GM12801 (cell line): ENCODE results near the gene PPFIBP1.

Experiments
- CTCF ChIP-seq: IDR thresholded peaks from one replicate; pipeline ENCODE4 v1.5.1; 2011; ENCODE audit warnings: control low read depth; ENCODE audit not compliant: insufficient read length; ENCODE audit errors: extremely low read depth

PPFIBP1 gene

DNA sequence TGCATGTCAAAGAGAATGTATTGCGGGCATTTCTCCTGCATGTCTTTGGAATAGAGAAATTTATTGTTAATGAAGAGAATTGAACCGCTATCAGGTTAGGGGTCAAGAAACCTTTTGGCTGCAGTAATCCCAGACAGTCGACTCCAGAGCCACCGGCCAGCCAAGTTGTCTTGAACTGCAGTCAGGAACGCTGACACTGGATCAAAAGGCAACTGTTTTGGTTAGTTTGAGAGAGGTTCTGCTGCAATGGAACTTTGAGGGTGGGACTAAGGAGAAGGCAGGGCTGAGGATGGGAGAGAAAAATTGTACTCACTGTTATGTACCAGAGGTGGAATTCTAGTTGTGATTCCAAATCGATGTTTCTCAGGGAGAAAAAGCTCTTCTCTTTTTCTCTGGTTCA lies 28.2 kb downstream of the PPFIBP1 start:
- no peak for TF ChIP-seq CTCF

GRCh38 chr12:27552886-27553560 lies 29.0 kb downstream of the PPFIBP1 start:
- TF ChIP-seq CTCF, result no peak

- no peak for TF ChIP-seq CTCF
These were observed 29.9 kb downstream of the PPFIBP1 start for GRCh38 chr12:27553941-27554340.

DNA sequence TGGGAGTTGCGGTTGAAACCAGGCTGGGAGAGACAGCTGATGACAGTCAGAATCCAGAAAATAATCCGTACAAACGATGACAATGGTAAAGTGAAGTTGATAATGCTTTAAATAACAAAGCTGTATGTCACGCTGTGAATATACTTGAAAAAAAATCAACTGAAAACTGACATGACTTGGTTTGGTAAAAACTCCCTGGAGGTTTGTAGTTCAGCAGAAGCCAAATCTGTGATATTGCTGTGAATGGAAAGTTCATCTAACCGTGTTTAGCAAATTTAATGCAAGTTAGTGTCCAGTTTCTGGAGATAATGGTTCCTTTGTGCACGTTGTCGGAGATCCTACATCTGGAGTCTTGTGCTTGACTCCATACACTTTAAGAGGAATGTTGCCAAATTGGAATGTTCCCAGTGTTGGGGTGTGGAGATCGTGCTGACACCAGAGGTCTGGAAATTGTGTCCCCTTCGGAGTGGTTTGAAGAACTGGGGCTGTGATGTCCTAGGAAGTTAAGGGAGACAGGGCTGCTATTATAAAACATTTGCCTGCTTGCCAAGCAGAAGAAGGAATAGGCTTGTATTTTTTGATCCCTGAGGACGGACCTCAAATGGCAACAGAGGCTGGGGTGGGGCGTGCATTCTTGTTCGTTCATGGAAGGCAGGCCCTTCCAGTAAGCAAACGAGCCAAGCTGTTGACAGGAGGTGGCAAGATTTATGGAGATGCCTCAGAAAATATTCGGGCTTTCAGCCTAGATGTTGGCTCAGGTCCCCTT lies 30.6 kb downstream of the PPFIBP1 start:
- no peak for TF ChIP-seq CTCF

DNA sequence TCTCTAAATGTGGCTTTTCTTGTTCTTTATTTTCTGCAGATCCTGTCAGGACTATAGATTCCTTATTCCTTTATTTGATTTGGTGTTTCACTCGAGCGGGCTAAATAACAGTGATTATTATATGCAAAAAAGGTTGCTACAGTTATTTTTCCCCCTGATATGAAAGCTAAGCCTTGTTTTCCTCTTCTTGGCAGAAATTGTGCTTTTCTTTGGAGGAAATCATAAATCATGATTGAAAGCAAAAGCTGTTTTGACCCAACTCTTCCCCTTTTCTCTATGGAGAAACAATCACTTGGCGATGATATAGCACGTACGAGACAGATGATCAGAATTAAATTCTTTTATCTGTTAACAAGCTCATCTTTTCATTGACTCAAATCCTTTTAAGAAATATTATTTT lies 31.4 kb downstream of the PPFIBP1 start:
- no peak for TF ChIP-seq CTCF

DNA sequence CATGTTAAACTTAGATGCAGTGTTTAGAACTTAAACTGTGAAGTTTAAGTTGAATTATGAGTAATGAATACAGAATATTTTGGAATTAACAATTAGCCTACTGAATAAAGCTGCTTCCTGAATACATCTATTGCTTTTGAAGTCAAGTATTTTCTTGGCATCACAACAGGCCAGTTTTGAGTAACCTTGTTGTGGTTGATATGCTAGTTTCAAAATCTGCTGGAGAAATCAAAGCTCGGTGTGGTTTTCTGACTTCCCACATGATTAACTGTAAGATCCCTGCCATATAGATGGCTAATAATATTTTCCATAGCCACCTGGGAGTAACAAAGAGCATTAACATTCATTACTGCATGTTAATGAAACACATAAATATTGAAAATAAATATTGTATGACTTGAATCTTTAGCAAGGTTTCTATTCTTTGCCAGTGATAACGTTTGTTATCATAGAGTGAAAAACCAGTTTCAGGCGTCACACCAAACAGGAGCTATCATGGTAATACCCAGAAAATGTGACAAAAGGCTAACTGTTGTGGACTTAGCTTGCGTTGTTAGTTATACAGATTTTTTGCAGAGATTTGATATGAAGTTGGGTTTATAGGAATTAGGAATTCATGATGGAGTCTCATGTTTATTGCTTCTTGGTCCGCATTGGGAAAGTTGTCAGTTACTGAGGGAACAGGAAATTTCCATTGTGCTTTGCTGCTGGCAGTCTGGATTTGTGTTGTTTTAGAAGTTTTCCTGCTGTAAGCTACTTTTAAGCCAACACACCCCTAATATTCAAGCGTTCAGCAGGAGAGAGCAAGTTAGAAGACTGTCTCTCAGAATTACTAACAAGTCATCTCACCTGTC lies 32.1 kb downstream of the PPFIBP1 start:
- TF ChIP-seq CTCF, result no peak

DNA sequence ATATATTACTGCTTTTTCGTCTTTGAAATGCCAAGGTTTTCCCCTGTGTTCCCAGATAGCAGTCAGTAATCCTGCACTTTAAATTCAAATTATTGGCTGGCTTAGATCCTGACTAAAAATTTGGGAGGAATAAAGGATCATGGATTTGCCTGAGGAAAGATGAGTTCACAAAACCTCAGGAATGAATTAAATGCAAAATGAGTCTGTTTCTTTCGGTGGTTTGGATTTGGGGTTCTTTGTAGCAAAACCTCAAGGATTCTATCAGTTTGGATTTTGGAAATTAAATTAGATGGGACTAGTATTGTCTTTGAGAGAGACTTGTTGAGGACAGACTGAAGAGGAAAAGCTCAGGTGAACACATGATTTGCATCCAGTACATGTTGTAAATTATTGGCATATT lies 36.1 kb downstream of the PPFIBP1 start:
- TF ChIP-seq CTCF, result no peak
